ENCODE results near the gene MLLT6. TPM values are rescaled to one million over a fixed set of nuclear protein-coding genes. Genes with fewer than 3 reads are reported as not detected.

Gene MLLT6
- total RNA-seq, 4 donors from 2014 or later, result 69.2 to 297 (median 190) TPM

DNA sequence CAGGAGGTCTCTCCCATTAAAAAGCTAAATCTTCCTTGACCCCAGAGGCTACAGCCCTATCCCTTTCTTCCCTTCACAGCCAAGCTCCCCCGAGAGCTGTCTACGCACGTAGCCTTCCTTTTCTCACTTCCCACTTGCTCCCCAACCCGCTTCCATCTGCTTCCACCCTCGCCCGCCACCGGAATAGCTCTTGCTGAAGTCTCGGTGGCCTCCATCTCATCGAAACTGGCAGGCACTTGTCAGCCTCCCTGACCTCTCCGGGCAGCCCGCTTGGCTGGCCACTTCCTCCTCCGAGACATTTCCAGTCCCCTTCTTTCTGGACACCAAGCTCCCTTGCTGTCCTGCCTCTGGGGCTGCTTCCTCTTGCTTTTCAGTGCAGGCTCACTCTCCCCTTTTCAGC is 19.6 kb upstream of the MLLT6 start:
- no peak overlapping the region for H3K4me3 ChIP-seq
- peak in 1 of 3 donors; percentile 50 for DNase-seq
- TF ChIP-seq, protein P1, sequence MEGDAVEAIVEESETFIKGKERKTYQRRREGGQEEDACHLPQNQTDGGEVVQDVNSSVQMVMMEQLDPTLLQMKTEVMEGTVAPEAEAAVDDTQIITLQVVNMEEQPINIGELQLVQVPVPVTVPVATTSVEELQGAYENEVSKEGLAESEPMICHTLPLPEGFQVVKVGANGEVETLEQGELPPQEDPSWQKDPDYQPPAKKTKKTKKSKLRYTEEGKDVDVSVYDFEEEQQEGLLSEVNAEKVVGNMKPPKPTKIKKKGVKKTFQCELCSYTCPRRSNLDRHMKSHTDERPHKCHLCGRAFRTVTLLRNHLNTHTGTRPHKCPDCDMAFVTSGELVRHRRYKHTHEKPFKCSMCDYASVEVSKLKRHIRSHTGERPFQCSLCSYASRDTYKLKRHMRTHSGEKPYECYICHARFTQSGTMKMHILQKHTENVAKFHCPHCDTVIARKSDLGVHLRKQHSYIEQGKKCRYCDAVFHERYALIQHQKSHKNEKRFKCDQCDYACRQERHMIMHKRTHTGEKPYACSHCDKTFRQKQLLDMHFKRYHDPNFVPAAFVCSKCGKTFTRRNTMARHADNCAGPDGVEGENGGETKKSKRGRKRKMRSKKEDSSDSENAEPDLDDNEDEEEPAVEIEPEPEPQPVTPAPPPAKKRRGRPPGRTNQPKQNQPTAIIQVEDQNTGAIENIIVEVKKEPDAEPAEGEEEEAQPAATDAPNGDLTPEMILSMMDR (IDR thresholded peaks at IDR 0.05), result no peak
- no peak for TF ChIP-seq POLR2A (IDR thresholded peaks at IDR 0.05)
- H3K36me3 ChIP-seq, result no peaks in the 10 kb centered on the region
- H3K27me3 ChIP-seq, result no peaks in the 10 kb centered on the region
- H3K9me3 ChIP-seq, result no peaks in the 10 kb centered on the region
- H3K4me1 ChIP-seq, result no peaks in the 10 kb centered on the region
- H3K27ac ChIP-seq, result no peak overlapping the region

DNA sequence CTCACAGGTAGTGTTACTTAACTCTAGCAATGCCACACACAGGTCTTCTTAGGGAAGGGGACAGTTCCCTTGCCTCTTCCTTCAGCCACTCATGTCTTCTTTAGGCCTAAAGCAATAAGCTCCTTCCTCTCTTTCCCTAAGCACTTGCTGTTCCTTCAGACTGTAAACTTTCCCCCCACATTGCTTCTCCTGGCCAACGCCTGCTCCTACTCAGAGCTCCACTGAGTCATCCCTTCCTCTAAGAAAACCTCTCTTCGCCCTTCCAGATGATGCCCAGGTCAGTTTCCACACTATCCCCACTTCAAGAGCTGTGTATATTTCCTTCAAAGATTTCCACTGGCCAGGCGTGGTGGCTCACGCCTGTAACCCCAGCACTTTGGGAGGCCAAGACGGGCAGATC is 17.8 kb upstream of the MLLT6 start:
- no peak for TF ChIP-seq POLR2A (IDR thresholded peaks at IDR 0.05)
- TF ChIP-seq, protein P1 (IDR thresholded peaks at IDR 0.05), result no peak
- Histone ChIP-seq H3K9me3 (no peaks in the 10 kb centered on the region), H3K36me3 (no peaks in the 10 kb centered on the region), H3K27ac (no peak overlapping the region), H3K4me1 (no peaks in the 10 kb centered on the region), H3K27me3 (no peaks in the 10 kb centered on the region), H3K4me3 (no peak overlapping the region)
- no peak for DNase-seq

- H3K9me3 ChIP-seq, result no peaks in the 10 kb centered on the region
- no peak for TF ChIP-seq POLR2A (IDR thresholded peaks at IDR 0.05)
- TF ChIP-seq, protein P1 (IDR thresholded peaks at IDR 0.05), result no peak
- no peak for DNase-seq
- H3K4me1 ChIP-seq, result peaks cover 0 to 14% (median 0%) of the 10 kb centered on the region in 4 donors
- H3K36me3 ChIP-seq, result no peaks in the 10 kb centered on the region
- H3K27me3 ChIP-seq, result no peaks in the 10 kb centered on the region
- H3K4me3 ChIP-seq, result no peak overlapping the region
- H3K27ac ChIP-seq, result no peak overlapping the region
Observed at GRCh38 chr17:38690386-38690785, 14.7 kb upstream of the MLLT6 start.

- DNase-seq, result no peak
- TF ChIP-seq, protein P1 (IDR thresholded peaks at IDR 0.05), result no peak
- no peak for TF ChIP-seq POLR2A (IDR thresholded peaks at IDR 0.05)
- no peak overlapping the region for H3K27ac ChIP-seq
- no peaks in the 10 kb centered on the region for H3K9me3 ChIP-seq
- no peaks in the 10 kb centered on the region for H3K27me3 ChIP-seq
- peaks cover 0 to 14% (median 0%) of the 10 kb centered on the region in 4 donors for H3K4me1 ChIP-seq
- no peaks in the 10 kb centered on the region for H3K36me3 ChIP-seq
- no peak overlapping the region for H3K4me3 ChIP-seq
Observed at GRCh38 chr17:38691154-38691553, 13.9 kb upstream of the MLLT6 start.

GRCh38 chr17:38693700-38694329 is 11.3 kb upstream of the MLLT6 start:
- Histone ChIP-seq H3K4me3 (no peak overlapping the region), H3K4me1 (peaks cover 0 to 14% (median 0%) of the 10 kb centered on the region in 4 donors), H3K27me3 (no peaks in the 10 kb centered on the region), H3K27ac (peak overlapping the region; percentile 3 to 63 (median 28)), H3K9me3 (no peaks in the 10 kb centered on the region), H3K36me3 (no peaks in the 10 kb centered on the region)
- TF ChIP-seq, protein P1 (IDR thresholded peaks at IDR 0.05), result no peak
- TF ChIP-seq POLR2A (IDR thresholded peaks at IDR 0.05), result no peak
- DNase-seq, result peak in 2 of 3 donors; percentile 36 to 77
